SU-DHL-6 (cell line): ENCODE results near the gene ANKRD44.

Experiments used
- H2AFZ ChIP-seq: fragments of 200-600 bp; sonication (generic); 2 replicates; pipeline ENCODE4 v1.6.1; 2014; ENCODE audit warnings: low read depth, mild to moderate bottlenecking, moderate library complexity, mixed read lengths, antibody characterized with exemption, low read length; ENCODE audit not compliant: severe bottlenecking
- H3F3A ChIP-seq: fragments of 200-600 bp; shearing (Covaris generic); 2 replicates; pipeline ENCODE4 v1.6.0; 2016; ENCODE audit warnings: antibody characterized with exemption, mild to moderate bottlenecking; ENCODE audit not compliant: insufficient read depth
- H3K27ac ChIP-seq: fragments of 200-600 bp; sonication (generic); 2 replicates; pipeline ENCODE4 v1.5.1; 2016; ENCODE audit warnings: low read depth, mild to moderate bottlenecking, low read length, moderate library complexity, mixed read lengths
- H3K27me3 ChIP-seq: fragments of 200-600 bp; sonication (generic), shearing (Covaris generic); 2 replicates; pipeline ENCODE4 v1.6.0; 2014; ENCODE audit warnings: mild to moderate bottlenecking, low read length
- H3K36me3 ChIP-seq: fragments of 200-600 bp; sonication (generic); 2 replicates; pipeline ENCODE4 v1.6.1; 2014; ENCODE audit warnings: mild to moderate bottlenecking, low read length, mixed read lengths
- H3K4me2 ChIP-seq: fragments of 300-600, 200-600 bp; shearing (Covaris generic), sonication (generic); 2 replicates; pipeline ENCODE4 v1.6.0; 2014; ENCODE audit warnings: low read length, low read depth, mild to moderate bottlenecking; ENCODE audit not compliant: poor library complexity, severe bottlenecking
- H3K4me3 ChIP-seq: fragments of 200-600 bp; sonication (generic); 2 replicates; pipeline ENCODE4 v1.5.1; 2014; ENCODE audit warnings: antibody characterized with exemption, low read length, mild to moderate bottlenecking, mixed read lengths; ENCODE audit not compliant: insufficient read depth, poor library complexity, severe bottlenecking
- H3K79me2 ChIP-seq: fragments of 200-600 bp; sonication (generic); 2 replicates; pipeline ENCODE4 v1.6.1; 2014; ENCODE audit warnings: mild to moderate bottlenecking, low read length, moderate library complexity; ENCODE audit not compliant: insufficient read depth
- H3K9ac ChIP-seq: fragments of 200-600 bp; sonication (generic); 2 replicates; pipeline ENCODE4 v1.7.0; 2014; ENCODE audit warnings: mild to moderate bottlenecking, low read length
- H3K9me2 ChIP-seq: fragments of 200-600 bp; sonication (generic); replicated peaks from 2 replicates; pipeline ENCODE4 v1.6.1; 2014; ENCODE audit warnings: low read length; ENCODE audit not compliant: insufficient read depth
- H3K9me3 ChIP-seq: fragments of 200-600 bp; sonication (generic); 2 replicates; pipeline ENCODE4 v1.6.1; 2014; ENCODE audit warnings: low read length, mixed read lengths; ENCODE audit not compliant: insufficient read depth
- H4K20me1 ChIP-seq: fragments of 200-600 bp; sonication (generic); 2 replicates; pipeline ENCODE4 v1.6.1; 2014; ENCODE audit warnings: low read depth, mild to moderate bottlenecking, antibody characterized with exemption, low read length, moderate library complexity, mixed read lengths
- CTCF ChIP-seq: fragments of 200-600 bp; sonication (generic); IDR thresholded peaks from one replicate; pipeline ENCODE4 v1.5.1; 2017; ENCODE audit warnings: antibody characterized with exemption, mild to moderate bottlenecking, low read length, moderate library complexity; ENCODE audit not compliant: insufficient read depth, poor library complexity, severe bottlenecking
- EZH2phosphoT487 ChIP-seq: fragments of 200-600 bp; sonication (generic), shearing (Covaris generic); conservative IDR thresholded peaks from 2 replicates; pipeline ENCODE4 v1.6.1; 2018; ENCODE audit warnings: mild to moderate bottlenecking, antibody characterized with exemption, low read length, moderate library complexity, mixed read lengths

Gene ANKRD44

GRCh38 chr2:197096649-197097048 lies 213.9 kb downstream of the ANKRD44 start:
- TF ChIP-seq CTCF (no peak), EZH2phosphoT487 (no peak)
- H3K4me2 ChIP-seq: no peak overlapping the region

GRCh38 chr2:197092431-197092830 lies 218.1 kb downstream of the ANKRD44 start:
- Histone ChIP-seq H3K27ac (no peak overlapping the region), H3K9me3 (no peaks in the 10 kb centered on the region), H2AFZ (no peak overlapping the region), H3K27me3 (no peaks in the 10 kb centered on the region), H4K20me1 (no peaks in the 10 kb centered on the region), H3K4me3 (no peak overlapping the region), H3K79me2 (no peaks in the 10 kb centered on the region), H3K4me2 (no peak overlapping the region), H3K9ac (no peak overlapping the region), H3K9me2 (no peaks in the 10 kb centered on the region), H3F3A (no peaks in the 10 kb centered on the region; the same call in 1 of the 2 replicates), H3K36me3 (peaks cover 7% of the 10 kb centered on the region; the same call in 1 of the 2 replicates)
- TF ChIP-seq CTCF (no peak), EZH2phosphoT487 (no peak)

More at GRCh38 chr2:197096649-197097048, 213.9 kb downstream of the ANKRD44 start:
- Histone ChIP-seq H3K79me2 (no peaks in the 10 kb centered on the region), H3K27me3 (no peaks in the 10 kb centered on the region), H3K4me3 (no peak overlapping the region), H3K9me2 (no peaks in the 10 kb centered on the region), H3K9ac (no peak overlapping the region), H3K27ac (no peak overlapping the region), H4K20me1 (no peaks in the 10 kb centered on the region), H3F3A (no peaks in the 10 kb centered on the region; the same call in 1 of the 2 replicates), H3K36me3 (no peaks in the 10 kb centered on the region), H2AFZ (no peak overlapping the region), H3K9me3 (no peaks in the 10 kb centered on the region)

- Histone ChIP-seq H3K9ac (no peak overlapping the region), H3K9me2 (no peaks in the 10 kb centered on the region), H3K4me3 (no peak overlapping the region), H3K9me3 (no peaks in the 10 kb centered on the region), H2AFZ (no peak overlapping the region), H3K4me2 (no peak overlapping the region), H3F3A (no peaks in the 10 kb centered on the region; the same call in 1 of the 2 replicates), H3K36me3 (peaks cover 10% of the 10 kb centered on the region; the same call in 1 of the 2 replicates), H3K27me3 (no peaks in the 10 kb centered on the region), H3K79me2 (no peaks in the 10 kb centered on the region), H4K20me1 (no peaks in the 10 kb centered on the region), H3K27ac (no peak overlapping the region)
- no peak for TF ChIP-seq EZH2phosphoT487
Measured at GRCh38 chr2:197090742-197091367, 219.7 kb downstream of the ANKRD44 start.

GRCh38 chr2:197089655-197090054 lies 220.9 kb downstream of the ANKRD44 start:
- no peak overlapping the region for H3K9ac ChIP-seq
- H3K27me3 ChIP-seq: no peaks in the 10 kb centered on the region
- no peak overlapping the region for H2AFZ ChIP-seq
- no peaks in the 10 kb centered on the region for H3K9me2 ChIP-seq
- no peaks in the 10 kb centered on the region for H3K9me3 ChIP-seq
- H3K79me2 ChIP-seq: no peaks in the 10 kb centered on the region
- H3K27ac ChIP-seq: no peak overlapping the region
- H3K4me3 ChIP-seq: no peak overlapping the region
- no peaks in the 10 kb centered on the region; the same call in 1 of the 2 replicates for H3F3A ChIP-seq
- H4K20me1 ChIP-seq: no peaks in the 10 kb centered on the region
- H3K36me3 ChIP-seq: peaks cover 10% of the 10 kb centered on the region; the same call in 1 of the 2 replicates
- H3K4me2 ChIP-seq: no peak overlapping the region
- TF ChIP-seq CTCF (no peak), EZH2phosphoT487 (no peak)
